IMR-90 (cell line): ENCODE data around the gene RPP25. TPM values are rescaled to one million over a fixed set of nuclear protein-coding genes. Genes with fewer than 3 reads are reported as not detected.

ENCODE experiments used
- ATAC-seq: fragments of 200-7000 bp; cut with Tn5 transposase; 2 replicates; pipeline ENCODE4 v1.9.1; 2020; ENCODE audit warnings: low read depth, mild to moderate bottlenecking, moderate library complexity
- BruUV-seq: library from RNA; stranded (reverse); fragments of 400-500 nt; replicated peaks from 2 replicates; lab custom pipeline; 2021; lab: Mats Ljungman, UMichigan
- CTCF ChIA-PET: fragments of 300-600 bp; formaldehyde crosslinking; extraction: SDS; loops from one replicate; lab custom pipeline; 2021; ENCODE audit warnings: antibody characterized with exemption; lab: Yijun Ruan, JAX
- POLR2A ChIA-PET: fragments of 300-600 bp; sonication (Branson Sonifier 250); formaldehyde crosslinking; loops from one replicate; lab custom pipeline; 2022; ENCODE audit warnings: antibody characterized with exemption; ENCODE audit not compliant: unreplicated experiment; lab: Charles Lee
- DNase-seq: peaks from one replicate; pipeline ENCODE4 v3.0.0; 2013
- H2AFZ ChIP-seq: replicated peaks from 2 replicates; pipeline ENCODE3; 2013; ENCODE audit warnings: low read length, mild to moderate bottlenecking; ENCODE audit not compliant: poor library complexity
- H2AK5ac ChIP-seq: 2 replicates; pipeline ENCODE4 v1.6.1; 2013; ENCODE audit warnings: low read depth, low read length, inconsistent platforms
- H2AK9ac ChIP-seq: replicated peaks from 2 replicates; pipeline ENCODE3; 2013; ENCODE audit warnings: mild to moderate bottlenecking, low read depth, low read length, moderate library complexity; ENCODE audit not compliant: poor library complexity
- H2BK120ac ChIP-seq: 2 replicates; pipeline ENCODE4 v1.6.1; 2013; ENCODE audit warnings: low read depth, low read length, inconsistent platforms
- H2BK15ac ChIP-seq: 3 replicates; pipeline ENCODE4 v1.6.1; 2013; ENCODE audit warnings: low read depth, low read length, inconsistent platforms
- H2BK20ac ChIP-seq: 2 replicates; pipeline ENCODE4 v1.6.1; 2013; ENCODE audit warnings: low read depth, mild to moderate bottlenecking, inconsistent platforms, low read length, moderate library complexity
- H2BK5ac ChIP-seq: 2 replicates; pipeline ENCODE4 v1.6.1; 2013; ENCODE audit warnings: mild to moderate bottlenecking, low read depth, low read length, inconsistent platforms; ENCODE audit not compliant: poor library complexity, severe bottlenecking
- H3K14ac ChIP-seq: replicated peaks from 2 replicates; pipeline ENCODE4 v1.6.1; 2013; ENCODE audit warnings: low read depth, low read length, inconsistent platforms
- H3K18ac ChIP-seq: 2 replicates; pipeline ENCODE4 v1.6.1; 2013; ENCODE audit warnings: low read depth, low read length, control low read depth
- H3K23ac ChIP-seq: 2 replicates; pipeline ENCODE4 v1.6.1; 2013; ENCODE audit warnings: low read depth, low read length, inconsistent platforms
- H3K27ac ChIP-seq: 2 replicates; pipeline ENCODE4 v1.5.1; 2013; ENCODE audit warnings: mild to moderate bottlenecking, control low read depth, low read length; ENCODE audit not compliant: insufficient read depth
- H3K27me3 ChIP-seq: 2 replicates; pipeline ENCODE4 v1.6.1; 2013; ENCODE audit warnings: low read length; ENCODE audit not compliant: control insufficient read depth, insufficient read depth
- H3K36me3 ChIP-seq: 2 replicates; pipeline ENCODE4 v1.6.1; 2013; ENCODE audit warnings: low read length, mixed read lengths; ENCODE audit not compliant: control insufficient read depth, insufficient read depth
- H3K4ac ChIP-seq: 2 replicates; pipeline ENCODE4 v1.6.1; 2013; ENCODE audit warnings: low read depth, low read length, inconsistent platforms
- H3K4me1 ChIP-seq: 2 replicates; pipeline ENCODE4 v1.6.1; 2013; ENCODE audit warnings: low read length, mixed read lengths; ENCODE audit not compliant: control insufficient read depth, insufficient read depth
- H3K4me2 ChIP-seq: 2 replicates; pipeline ENCODE4 v1.6.1; 2013; ENCODE audit warnings: low read depth, mild to moderate bottlenecking, control low read depth, low read length, moderate library complexity
- H3K4me3 ChIP-seq: 2 replicates; pipeline ENCODE4 v1.5.1; 2013; ENCODE audit warnings: low read depth, mild to moderate bottlenecking, control low read depth, low read length, moderate library complexity; ENCODE audit not compliant: insufficient read depth
- H3K56ac ChIP-seq: 2 replicates; pipeline ENCODE4 v1.6.1; 2013; ENCODE audit warnings: low read length, inconsistent platforms; ENCODE audit not compliant: insufficient read depth; ENCODE audit errors: extremely low read depth
- H3K79me1 ChIP-seq, 2 experiments: 2 replicates each; pipeline ENCODE4 v1.6.1; 2013; ENCODE audit warnings: low read length in 2 of 2, inconsistent platforms in 1 of 2, low read depth in 1 of 2
- H3K9ac ChIP-seq: 2 replicates; pipeline ENCODE4 v1.6.1; 2013; ENCODE audit warnings: low read depth, low read length, control low read depth
- H3K9me1 ChIP-seq: 2 replicates; pipeline ENCODE4 v1.6.1; 2013; ENCODE audit warnings: low read length, inconsistent platforms; ENCODE audit not compliant: insufficient read depth
- H3K9me3 ChIP-seq: 2 replicates; pipeline ENCODE4 v1.6.1; 2013; ENCODE audit warnings: low read length; ENCODE audit not compliant: control insufficient read depth, insufficient read depth
- H4K20me1 ChIP-seq: 2 replicates; pipeline ENCODE4 v1.6.1; 2013; ENCODE audit warnings: low read length, inconsistent platforms; ENCODE audit not compliant: insufficient read depth
- H4K5ac ChIP-seq: 2 replicates; pipeline ENCODE4 v1.6.1; 2013; ENCODE audit warnings: mild to moderate bottlenecking, low read depth, low read length, control low read depth
- H4K8ac ChIP-seq, 2 experiments: 2 replicates each; pipeline ENCODE4 v1.6.1; 2013; ENCODE audit warnings: low read depth in 2 of 2, low read length in 2 of 2, control low read depth in 1 of 2, inconsistent platforms in 1 of 2
- H4K91ac ChIP-seq: 2 replicates; pipeline ENCODE4 v1.6.1; 2013; ENCODE audit warnings: low read depth, low read length, inconsistent platforms; ENCODE audit not compliant: insufficient read depth
- FOS ChIP-seq: fragments of 150-350 bp; IDR thresholded peaks from 2 replicates; pipeline ENCODE4 v1.6.1; 2016; ENCODE audit warnings: low read depth, low read length
- MAFK ChIP-seq: IDR thresholded peaks from 2 replicates; pipeline ENCODE4 v1.6.1; 2012; ENCODE audit warnings: low read depth, low read length, improper control_type of control experiment
- MAZ ChIP-seq: IDR thresholded peaks from 2 replicates; pipeline ENCODE4 v1.6.1; 2012; ENCODE audit warnings: low read depth, mild to moderate bottlenecking, low read length, improper control_type of control experiment, moderate library complexity, borderline replicate concordance
- POLR2A ChIP-seq: IDR thresholded peaks from 2 replicates; pipeline ENCODE4 v1.6.1; 2012; ENCODE audit warnings: mild to moderate bottlenecking, low read depth, low read length
- RFX5 ChIP-seq: IDR thresholded peaks from 2 replicates; pipeline ENCODE4 v1.8.0; 2012; ENCODE audit warnings: low read depth, mild to moderate bottlenecking, low read length, moderate library complexity
- WGBS, 2 experiments: methylation state at CpG; one replicate each; pipeline versions ENCODE4 v1.1.5 to v1.1.7; 2013; ENCODE audit warnings: missing lambda C conversion rate in 2 of 2; ENCODE audit not compliant: insufficient read length in 1 of 2; ENCODE audit errors: extremely low coverage in 2 of 2; 5-methylcytosine and 5-hydroxymethylcytosine counted together
- dilution Hi-C: fragments of 300-500 bp; cut with HindIII; formaldehyde crosslinking; loops from one replicate; pipeline ENCODE4 v1.14.3; 2018; ENCODE audit warnings: low sequenced_read_pairs; ENCODE audit not compliant: unreplicated experiment
- in situ Hi-C: fragments of 300-500 bp; cut with MboI; formaldehyde crosslinking; loops from 3 replicates; pipeline ENCODE4 v1.14.3; 2019; ENCODE audit warnings: low sequenced_read_pairs, inconsistent platforms, mixed read lengths
- intact Hi-C: fragments of 100-400 bp; cut with micrococcal nuclease; formaldehyde crosslinking; loops from 2 replicates; pipeline ENCODE4 v1.10.0; 2022
- polyA plus RNA-seq, 3 experiments: library from polyadenylated mRNA; depleted of rRNA; stranded (reverse); fragments of >200 nt; gene quantifications; 2 replicates each; pipeline ENCODE4 v1.2.3, GENCODE V29; 2012; ENCODE audit warnings: low replicate concordance in 1 of 3
- total RNA-seq: library from RNA; depleted of rRNA; stranded (reverse); fragments of >200 nt; gene quantifications from 2 replicates; pipeline ENCODE4 v1.2.3, GENCODE V29; 2012

RPP25 gene
- total and polyA plus RNA-seq, 2 of the 4 experiments (the other 2 are of a cell fraction), result 0.18 to 0.38 TPM

GRCh38 chr15:74960286-74960685 lies 3.7 kb upstream of the RPP25 start:
- Histone ChIP-seq H3K14ac (no peak overlapping the region), H4K8ac (no peak overlapping the region), H3K18ac (no peak overlapping the region), H2BK20ac (no peak overlapping the region), H2BK15ac (no peak overlapping the region), H3K23ac (no peak overlapping the region), H3K9me1 (no peaks in the 10 kb centered on the region), H3K9me3 (no peaks in the 10 kb centered on the region), H3K79me1 (no peaks in the 10 kb centered on the region), H2AK9ac (no peak overlapping the region), H3K56ac (no peak overlapping the region), H2AK5ac (no peak overlapping the region), H4K91ac (no peak overlapping the region), H3K27me3 (peaks cover 53% of the 10 kb centered on the region), H2AFZ (no peak overlapping the region), H2BK5ac (no peak overlapping the region), H3K4me3 (no peak overlapping the region), H3K4ac (no peak overlapping the region), H2BK120ac (no peak overlapping the region), H3K4me2 (no peak overlapping the region), H3K4me1 (peaks cover 3% of the 10 kb centered on the region; the same call in 1 of the 2 replicates), H4K5ac (no peak overlapping the region), H3K9ac (no peak overlapping the region), H3K27ac (no peak overlapping the region), H4K20me1 (no peaks in the 10 kb centered on the region; the same call in 1 of the 2 replicates), H3K36me3 (no peaks in the 10 kb centered on the region)
- ChIA-PET CTCF (no interaction called here), POLR2A (no interaction called here)
- no TSS peak for BruUV-seq
- ATAC-seq (no peak), DNase-seq (no peak)
- in situ Hi-C loops (no loop called here), dilution Hi-C loops (no loop called here), intact Hi-C loops (no loop called here)
- WGBS, 2 experiments, result no CpG with 5 or more reads among the region's 1 CpG
- TF ChIP-seq FOS (no peak), MAFK (no peak), MAZ (no peak), RFX5 (no peak), POLR2A (no peak)
